ENCODE data around the gene DDIT3.
"Not testable (repeated sequence)": the region's sequence is repeated elsewhere in the genome, so short reads cannot be mapped to it uniquely, and the experiment has no call there.

DNA sequence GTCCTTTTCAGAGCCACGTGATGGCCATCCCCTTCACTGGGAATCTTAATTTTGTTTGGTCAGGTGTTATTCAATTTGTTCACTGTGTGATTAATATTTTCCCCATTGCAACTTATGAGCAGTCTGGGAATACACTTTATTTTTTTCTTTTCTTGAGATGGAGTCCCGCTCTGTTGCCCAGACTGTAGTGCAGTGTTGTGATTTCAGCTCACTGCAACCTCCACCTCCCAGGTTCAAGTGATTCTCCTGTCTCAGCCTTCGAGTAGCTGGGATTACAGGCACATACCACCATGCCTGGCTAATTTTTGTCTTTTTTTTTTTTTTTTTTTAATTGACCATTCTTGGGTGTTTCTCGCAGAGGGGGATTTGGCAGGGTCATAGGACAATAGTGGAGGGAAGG lies 13.8 kb downstream of the DDIT3 start:
- not testable (repeated sequence) for TF ChIP-seq EZH2 (IDR thresholded peaks at IDR 0.05; ENCODE audit: borderline replicate concordance, low read length)
- TF ChIP-seq, protein P1, sequence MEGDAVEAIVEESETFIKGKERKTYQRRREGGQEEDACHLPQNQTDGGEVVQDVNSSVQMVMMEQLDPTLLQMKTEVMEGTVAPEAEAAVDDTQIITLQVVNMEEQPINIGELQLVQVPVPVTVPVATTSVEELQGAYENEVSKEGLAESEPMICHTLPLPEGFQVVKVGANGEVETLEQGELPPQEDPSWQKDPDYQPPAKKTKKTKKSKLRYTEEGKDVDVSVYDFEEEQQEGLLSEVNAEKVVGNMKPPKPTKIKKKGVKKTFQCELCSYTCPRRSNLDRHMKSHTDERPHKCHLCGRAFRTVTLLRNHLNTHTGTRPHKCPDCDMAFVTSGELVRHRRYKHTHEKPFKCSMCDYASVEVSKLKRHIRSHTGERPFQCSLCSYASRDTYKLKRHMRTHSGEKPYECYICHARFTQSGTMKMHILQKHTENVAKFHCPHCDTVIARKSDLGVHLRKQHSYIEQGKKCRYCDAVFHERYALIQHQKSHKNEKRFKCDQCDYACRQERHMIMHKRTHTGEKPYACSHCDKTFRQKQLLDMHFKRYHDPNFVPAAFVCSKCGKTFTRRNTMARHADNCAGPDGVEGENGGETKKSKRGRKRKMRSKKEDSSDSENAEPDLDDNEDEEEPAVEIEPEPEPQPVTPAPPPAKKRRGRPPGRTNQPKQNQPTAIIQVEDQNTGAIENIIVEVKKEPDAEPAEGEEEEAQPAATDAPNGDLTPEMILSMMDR (IDR thresholded peaks at IDR 0.05; ENCODE audit: low read length) = not testable (repeated sequence)
